ENCODE measurements around the gene RGS9. TPM values are rescaled to one million over a fixed set of nuclear protein-coding genes. Genes with fewer than 3 reads are reported as not detected.

RGS9 gene
- total and polyA plus RNA-seq, 8 donors = 4.0 to 17.2 (median 11.4) TPM

- TF ChIP-seq CTCF (IDR thresholded peaks at IDR 0.05) = no peak
- Histone ChIP-seq H3K4me3 (no peak overlapping the region), H3K4me1 (peaks cover 8 to 13% of the 10 kb centered on the region in 2 donors), H3K27me3 (no peaks in the 10 kb centered on the region), H3K36me3 (no peaks in the 10 kb centered on the region), H3K27ac (no peak overlapping the region), H3K9me3 (no peaks in the 10 kb centered on the region)
- no peak for ATAC-seq
- intact Hi-C loops (cut with DNase I) = no loop called here
- no peak for DNase-seq
Observed at GRCh38 chr17:65182233-65182632, 45.1 kb downstream of the RGS9 start.

GRCh38 chr17:65183736-65184135, 46.6 kb downstream of the RGS9 start:
- intact Hi-C loops (cut with DNase I) = no loop called here
- Histone ChIP-seq H3K27ac (no peak overlapping the region), H3K27me3 (no peaks in the 10 kb centered on the region), H3K9me3 (no peaks in the 10 kb centered on the region), H3K4me1 (peaks cover 8 to 13% of the 10 kb centered on the region in 2 donors), H3K36me3 (no peaks in the 10 kb centered on the region), H3K4me3 (no peak overlapping the region)
- TF ChIP-seq CTCF (IDR thresholded peaks at IDR 0.05) = no peak
- ATAC-seq (no peak), DNase-seq (no peak)

- H3K4me1 ChIP-seq = peaks cover 8 to 13% of the 10 kb centered on the region in 2 donors
- H3K36me3 ChIP-seq = no peaks in the 10 kb centered on the region
- no peak overlapping the region for H3K27ac ChIP-seq
- no peaks in the 10 kb centered on the region for H3K27me3 ChIP-seq
- ATAC-seq (no peak), DNase-seq (no peak)
- H3K9me3 ChIP-seq = no peaks in the 10 kb centered on the region
- no peak overlapping the region for H3K4me3 ChIP-seq
- TF ChIP-seq CTCF (IDR thresholded peaks at IDR 0.05) = no peak
- intact Hi-C loops (cut with DNase I) = no loop called here
Observed at GRCh38 chr17:65184235-65184959, 47.2 kb downstream of the RGS9 start.

GRCh38 chr17:65185062-65185461, 47.9 kb downstream of the RGS9 start:
- Histone ChIP-seq H3K27me3 (no peaks in the 10 kb centered on the region), H3K36me3 (no peaks in the 10 kb centered on the region), H3K4me3 (no peak overlapping the region), H3K27ac (no peak overlapping the region), H3K4me1 (peaks cover 8 to 13% of the 10 kb centered on the region in 2 donors), H3K9me3 (no peaks in the 10 kb centered on the region)
- intact Hi-C loops (cut with DNase I) = no loop called here
- DNase-seq = no peak
- TF ChIP-seq CTCF (IDR thresholded peaks at IDR 0.05) = no peak
- ATAC-seq = no peak

- TF ChIP-seq CTCF (IDR thresholded peaks at IDR 0.05) = no peak
- Histone ChIP-seq H3K4me3 (no peak overlapping the region), H3K27ac (no peak overlapping the region), H3K27me3 (no peaks in the 10 kb centered on the region), H3K36me3 (no peaks in the 10 kb centered on the region), H3K9me3 (no peaks in the 10 kb centered on the region), H3K4me1 (peaks cover 8 to 13% of the 10 kb centered on the region in 2 donors)
- ATAC-seq (no peak), DNase-seq (no peak)
- intact Hi-C loops (cut with DNase I) = no loop called here
Observed at GRCh38 chr17:65185668-65186382, 48.7 kb downstream of the RGS9 start.

Measured in left lung (tissue), 10 donors.